K562 (cell line): ENCODE results near the gene ALDH7A1. TPM values are rescaled to one million over a fixed set of nuclear protein-coding genes. Genes with fewer than 3 reads are reported as not detected.

ENCODE experiments used
- ATAC-seq: fragments of 200-7000 bp; cut with Tn5 transposase; 3 replicates; pipeline ENCODE4 v1.9.1; 2020; ENCODE audit warnings: moderate library complexity
- BruUV-seq: library from RNA; stranded (reverse); fragments of 400-500 nt; replicated peaks from 2 replicates; lab custom pipeline; 2021; lab: Mats Ljungman, UMichigan
- CTCF ChIA-PET: fragments of 300-600 bp; formaldehyde crosslinking; extraction: SDS; loops from one replicate; lab custom pipeline; 2021; ENCODE audit warnings: low intra/inter-chr PET ratio; lab: Yijun Ruan, JAX
- POLR2A ChIA-PET: fragments of 300-600, 350-650 bp; sonication (Branson Sonifier 250); formaldehyde crosslinking; extraction: SDS; loops from one replicate; lab custom pipeline; 2021; ENCODE audit warnings: antibody characterized with exemption, inconsistent platforms; lab: Yijun Ruan, JAX
- DNase-seq, 4 experiments: peaks; one replicate each; pipeline versions ENCODE4 v3.0.0 to v3.0.0-alpha.2; 2011 to 2018; ENCODE audit warnings: low spot score in 3 of 4, mixed read lengths in 3 of 4; ENCODE audit errors: extremely low read depth in 1 of 4
- FAIRE-seq: peaks from 2 replicates; lab custom pipeline; 2011; peaks lifted over from hg19 to GRCh38; lab: Jason Lieb, UNC
- H2AFZ ChIP-seq: 2 replicates; pipeline ENCODE4 v1.6.0; 2011; ENCODE audit warnings: low read depth, low read length, control low read depth, inconsistent platforms
- H3K27ac ChIP-seq: fragments of 200-600 bp; 3 replicates; pipeline ENCODE4 v1.8.0; 2011; ENCODE audit warnings: low read depth, mild to moderate bottlenecking, control low read depth, inconsistent platforms, low read length, moderate library complexity, mixed read lengths; ENCODE audit errors: extremely low read depth
- H3K27me3 ChIP-seq, 2 experiments: fragments of 300-600 bp in 1 of 2; 2 replicates in 1 of 2; 3 replicates in 1 of 2; pipeline versions ENCODE4 v1.6.0 to v1.8.0; 2011; ENCODE audit warnings: inconsistent platforms in 2 of 2, low read length in 2 of 2, mild to moderate bottlenecking in 1 of 2, mixed read lengths in 1 of 2, moderate library complexity in 1 of 2; ENCODE audit not compliant: control insufficient read depth in 2 of 2, insufficient read depth in 2 of 2
- H3K36me3 ChIP-seq: fragments of 300-600 bp; 3 replicates; pipeline ENCODE4 v1.8.0; 2011; ENCODE audit warnings: mild to moderate bottlenecking, low read length, inconsistent platforms; ENCODE audit not compliant: control insufficient read depth, insufficient read depth
- H3K4me1 ChIP-seq, 2 experiments: fragments of 200-600 bp in 1 of 2; replicated peaks in 1 of 2; 2 replicates in 1 of 2; 3 replicates in 1 of 2; pipeline versions ENCODE4 v1.5.1 to v1.8.0; 2011; ENCODE audit warnings: inconsistent platforms in 2 of 2, low read length in 2 of 2, mild to moderate bottlenecking in 1 of 2, mixed read lengths in 1 of 2, moderate library complexity in 1 of 2; ENCODE audit not compliant: control insufficient read depth in 2 of 2, insufficient read depth in 2 of 2
- H3K4me2 ChIP-seq: 2 replicates; pipeline ENCODE4 v1.6.1; 2011; ENCODE audit warnings: low read length, control low read depth, inconsistent platforms, mixed read lengths; ENCODE audit not compliant: insufficient read depth
- H3K4me3 ChIP-seq: fragments of 200-600 bp; sonication (generic), shearing (Covaris generic); 2 replicates; pipeline ENCODE4 v1.5.1; 2016; ENCODE audit warnings: control low read depth, inconsistent platforms
- H3K79me2 ChIP-seq: fragments of 200-600 bp; 3 replicates; pipeline ENCODE4 v1.8.0; 2011; ENCODE audit warnings: low read length, inconsistent platforms; ENCODE audit not compliant: control insufficient read depth, insufficient read depth
- H3K9ac ChIP-seq, 2 experiments: 2 replicates each; pipeline versions ENCODE4 v1.6.0 to v1.6.1; 2011; ENCODE audit warnings: low read depth in 2 of 2, low read length in 2 of 2, control low read depth in 1 of 2, inconsistent platforms in 1 of 2, mild to moderate bottlenecking in 1 of 2, mixed read lengths in 1 of 2; ENCODE audit not compliant: insufficient read depth in 1 of 2
- H3K9me1 ChIP-seq: one replicate; pipeline ENCODE4 v1.6.0; 2011; ENCODE audit warnings: inconsistent platforms, mild to moderate bottlenecking, low read length, moderate library complexity; ENCODE audit not compliant: control insufficient read depth, insufficient read depth
- H3K9me3 ChIP-seq: replicated peaks from 2 replicates; pipeline ENCODE4 v1.5.1; 2011; ENCODE audit warnings: low read depth, low read length, inconsistent platforms; ENCODE audit not compliant: control insufficient read depth, insufficient read depth
- H4K20me1 ChIP-seq: replicated peaks from 2 replicates; pipeline ENCODE4 v1.6.1; 2011; ENCODE audit warnings: low read length, inconsistent platforms, mixed read lengths; ENCODE audit not compliant: control insufficient read depth, insufficient read depth
- EHMT2 ChIP-seq: fragments of 450-650 bp; IDR thresholded peaks from 2 replicates; pipeline ENCODE4 v1.6.1; 2018; ENCODE audit warnings: antibody characterized with exemption
- GABPA ChIP-seq: fragments of 200-800 bp; sonication (Bioruptor generic); conservative IDR thresholded peaks from 2 replicates; pipeline ENCODE4 v1.6.1; 2016; ENCODE audit warnings: low read depth, missing genetic modification characterization, missing compliant biosample characterization
- KLF13 ChIP-seq: fragments of 450-650 bp; IDR thresholded peaks from 2 replicates; pipeline ENCODE4 v1.6.1; 2016; ENCODE audit warnings: missing genetic modification characterization, low read depth, mild to moderate bottlenecking, missing compliant biosample characterization, moderate library complexity, borderline replicate concordance
- NBN ChIP-seq: fragments of 450-650 bp; IDR thresholded peaks from 2 replicates; pipeline ENCODE4 v1.6.1; 2016; ENCODE audit warnings: low read depth, mild to moderate bottlenecking
- SPI1 ChIP-seq: IDR thresholded peaks from 2 replicates; pipeline ENCODE4 v1.6.1; 2011; ENCODE audit warnings: low read depth, low read length, control low read depth, borderline replicate concordance
- TEAD4 ChIP-seq, 2 experiments: sonication (generic) in 1 of 2; formaldehyde crosslinking in 1 of 2; IDR thresholded peaks; 2 replicates each; pipeline versions ENCODE4 v1.6.1 to v1.8.0; 2012 to 2022; ENCODE audit warnings: borderline replicate concordance in 1 of 2, inconsistent platforms in 1 of 2, low read length in 1 of 2, mild to moderate bottlenecking in 1 of 2, missing genetic modification reagents in 1 of 2
- ZNF274 ChIP-seq: IDR thresholded peaks from 2 replicates; pipeline ENCODE4 v1.6.1; 2011; ENCODE audit warnings: low read depth, mild to moderate bottlenecking, low read length, moderate library complexity, borderline replicate concordance
- ZNF592 ChIP-seq: fragments of 450-650 bp; IDR thresholded peaks from 2 replicates; pipeline ENCODE4 v1.6.1; 2017; ENCODE audit warnings: antibody characterized with exemption, mild to moderate bottlenecking
- in situ Hi-C: fragments of 300-500 bp; cut with MboI; formaldehyde crosslinking; loops from 4 replicates; pipeline ENCODE4 v1.15.0; 2018; ENCODE audit warnings: inconsistent platforms, mixed read lengths
- intact Hi-C: fragments of 100-400 bp; cut with micrococcal nuclease; formaldehyde crosslinking; loops from 2 replicates; pipeline ENCODE4 v1.14.2; 2022
- polyA plus RNA-seq, 8 experiments: library from polyadenylated mRNA; depleted of rRNA in 4 of 8; stranded (reverse) in 5 of 8; unstranded in 3 of 8; fragments of >200 nt; fragmentation: Nextera tagmentation in 2 of 8; fragmentation: Illumina TruSeq in 1 of 8; extraction: Ambion mirVana in 2 of 8; extraction: Trizol in 1 of 8; gene quantifications; 2 replicates each; pipeline versions ENCODE4 v1.2.1 to v1.2.3, GENCODE V29; 2011 to 2014; ENCODE audit warnings: inconsistent platforms in 1 of 8, missing spikeins in 1 of 8
- total RNA-seq, 7 experiments: library from RNA; depleted of rRNA in 6 of 7; stranded (reverse); fragments of >200 nt in 6 of 7; fragmentation: Illumina TruSeq in 2 of 7; extraction: Trizol in 2 of 7; gene quantifications; 2 replicates each; pipeline versions ENCODE4 v1.2.1 to v1.2.3, GENCODE V29; 2011 to 2021; ENCODE audit warnings: low replicate concordance in 1 of 7

The ALDH7A1 gene
- total and polyA plus RNA-seq, 9 of the 15 experiments (the other 6 are each of a cell fraction or from before 2014, with no cell fraction given), result 0.04 to 0.49 TPM; not detected in 7

GRCh38 chr5:126509339-126509738 lies 85.7 kb downstream of the ALDH7A1 start (continued):
- TF ChIP-seq ZNF592 (0 out of 2 replicates have a peak, but pooled peaks have one; percentile 57), TEAD4 (IDR thresholded peaks at IDR 0.05; ENCODE audit: low read length) (peak; percentile 64; the same call in 1 of the 2 replicates), TEAD4 (CRISPR knock-in tag; IDR thresholded peaks at IDR 0.05; ENCODE audit: borderline replicate concordance) (no peak), GABPA (tag) (peak; percentile 71), NBN (no peak)

GRCh38 chr5:126508962-126509279 lies 86.1 kb downstream of the ALDH7A1 start:
- ChIA-PET CTCF (no interaction called here), POLR2A (no interaction called here)
- in situ Hi-C loops, result no loop called here
- Histone ChIP-seq H3K9ac (no peak overlapping the region), H3K27me3 (no peaks in the 10 kb centered on the region), H3K79me2 (no peaks in the 10 kb centered on the region), H3K9me1 (no peaks in the 10 kb centered on the region), H2AFZ (peak overlapping the region; percentile 66), H3K27ac (peak overlapping the region; percentile 49; the same call in 1 of the 3 replicates), H3K9me3 (no peaks in the 10 kb centered on the region), H3K4me3 (no peak overlapping the region), H3K36me3 (no peaks in the 10 kb centered on the region), H3K4me2 (peak overlapping the region; percentile 4; the same call in 1 of the 2 replicates), H4K20me1 (no peaks in the 10 kb centered on the region), H3K4me1 (peaks cover 3 to 39% of the 10 kb centered on the region in 2 experiments; a peak in 4 of 5 replicates)
- peak; percentile 37; the same call in 1 of the 3 replicates for ATAC-seq
- peak; percentile 44 for FAIRE-seq
- no TSS peak for BruUV-seq
- no peak for DNase-seq
- intact Hi-C loops, result no loop called here
- TF ChIP-seq SPI1 (peak; percentile 84), EHMT2 (no peak), ZNF274 (no peak), KLF13 (no peak)
